ENCODE data around the gene DNM3. TPM values are rescaled to one million over a fixed set of nuclear protein-coding genes. Genes with fewer than 3 reads are reported as not detected.

DNM3 gene
- polyA plus RNA-seq, 3 donors = 0.15 TPM; not detected in 2

- H3K27me3 Mint-ChIP-seq (ENCODE audit: low read depth in 3 of 3) = no peaks in the 10 kb centered on the region
- H3K36me3 ChIP-seq (replicated peaks in 1 of 2; ENCODE audit: control insufficient read depth in 1 of 2, insufficient read depth in 2 of 2, low read length in 2 of 2) = no peaks in the 10 kb centered on the region
- H3K27me3 ChIP-seq (ENCODE audit: control insufficient read depth in 2 of 2, insufficient read depth in 2 of 2, low read length in 2 of 2) = no peaks in the 10 kb centered on the region
- no peak overlapping the region for H3K9ac ChIP-seq (ENCODE audit: insufficient read depth, low read length, poor library complexity, severe bottlenecking)
- TF ChIP-seq CTCF (IDR thresholded peaks at IDR 0.05) = no peak
- H3K36me3 Mint-ChIP-seq = no peaks in the 10 kb centered on the region
- intact Hi-C loops (cut with micrococcal nuclease) = no loop called here
- DNase-seq = no peak
- peaks cover 0 to 3% of the 10 kb centered on the region in 2 donors for H3K4me1 ChIP-seq (ENCODE audit: control insufficient read depth in 1 of 2, insufficient read depth in 2 of 2, low read length in 2 of 2)
- no peak overlapping the region for H3K27ac Mint-ChIP-seq
- peaks cover 4% of the 10 kb centered on the region for H3K4me1 Mint-ChIP-seq
- H4K20me1 ChIP-seq (ENCODE audit: insufficient read depth, low read length) = no peaks in the 10 kb centered on the region
- H3K4me3 Mint-ChIP-seq = no peak overlapping the region
- H3K79me2 ChIP-seq (ENCODE audit: insufficient read depth, low read length) = no peaks in the 10 kb centered on the region
- H3K4me2 ChIP-seq (replicated peaks; ENCODE audit: extremely low read depth, low read length, poor library complexity, severe bottlenecking) = no peak overlapping the region
- no peaks in the 10 kb centered on the region for H3K9me3 ChIP-seq (replicated peaks in 1 of 2; ENCODE audit: control insufficient read depth in 1 of 2, insufficient read depth in 1 of 2, low read length in 2 of 2)
- no peak overlapping the region for H2AFZ ChIP-seq (ENCODE audit: insufficient read depth, low read depth, low read length, poor library complexity, severe bottlenecking)
- H3K9me3 Mint-ChIP-seq = no peaks in the 10 kb centered on the region
- no peak overlapping the region for H3K4me3 ChIP-seq (replicated peaks in 1 of 3; ENCODE audit: low read depth in 2 of 3, low read length in 3 of 3)
- WGBS (ENCODE audit: insufficient coverage) = 97% methylated on average over 2 of the region's 2 CpGs
- H3K27ac ChIP-seq (ENCODE audit: low read depth in 1 of 2, low read length in 2 of 2) = no peak overlapping the region
Observed at GRCh38 chr1:171998711-171999110, 157.4 kb downstream of the DNM3 start.

DNA sequence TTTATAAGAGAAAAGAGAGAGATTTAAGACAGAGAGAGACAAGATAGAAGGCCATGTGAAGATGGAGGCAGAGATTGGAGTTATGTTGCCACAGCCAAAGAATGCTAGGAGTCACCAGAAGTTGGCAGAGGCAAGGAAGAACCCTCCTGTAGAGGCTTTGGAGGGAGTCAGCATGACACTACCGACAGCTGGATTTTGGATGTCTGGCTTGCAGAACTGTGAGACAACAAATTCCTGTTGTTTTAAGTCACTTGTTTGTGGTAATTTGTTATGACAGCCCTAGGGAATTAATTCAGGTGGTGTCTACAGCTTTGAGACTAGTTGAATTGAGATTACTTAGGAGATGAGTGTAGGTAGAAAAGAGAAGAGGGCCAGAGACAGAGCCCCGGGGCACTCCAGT lies 158.5 kb downstream of the DNM3 start:
- no peaks in the 10 kb centered on the region for H3K27me3 ChIP-seq (ENCODE audit: control insufficient read depth in 2 of 2, insufficient read depth in 2 of 2, low read length in 2 of 2)
- intact Hi-C loops (cut with micrococcal nuclease) = no loop called here
- H3K79me2 ChIP-seq (ENCODE audit: insufficient read depth, low read length) = no peaks in the 10 kb centered on the region
- H2AFZ ChIP-seq (ENCODE audit: insufficient read depth, low read depth, low read length, poor library complexity, severe bottlenecking) = no peak overlapping the region
- no peaks in the 10 kb centered on the region for H4K20me1 ChIP-seq (ENCODE audit: insufficient read depth, low read length)
- H3K4me2 ChIP-seq (replicated peaks; ENCODE audit: extremely low read depth, low read length, poor library complexity, severe bottlenecking) = no peak overlapping the region
- 95% methylated on average over 2 of the region's 2 CpGs for WGBS (ENCODE audit: insufficient coverage)
- no peak overlapping the region for H3K9ac ChIP-seq (ENCODE audit: insufficient read depth, low read length, poor library complexity, severe bottlenecking)
- peaks cover 7 to 13% of the 10 kb centered on the region in 2 donors for H3K4me1 ChIP-seq (ENCODE audit: control insufficient read depth in 1 of 2, insufficient read depth in 2 of 2, low read length in 2 of 2)
- no peak for TF ChIP-seq CTCF (IDR thresholded peaks at IDR 0.05)
- peaks cover 15% of the 10 kb centered on the region for H3K4me1 Mint-ChIP-seq
- no peaks in the 10 kb centered on the region for H3K36me3 Mint-ChIP-seq
- H3K9me3 ChIP-seq (replicated peaks in 1 of 2; ENCODE audit: control insufficient read depth in 1 of 2, insufficient read depth in 1 of 2, low read length in 2 of 2) = no peaks in the 10 kb centered on the region
- no peak overlapping the region for H3K27ac ChIP-seq (ENCODE audit: low read depth in 1 of 2, low read length in 2 of 2)
- H3K27me3 Mint-ChIP-seq (ENCODE audit: low read depth in 3 of 3) = peaks cover 0 to 2% (median 0%) of the 10 kb centered on the region in 3 donors
- H3K27ac Mint-ChIP-seq = no peak overlapping the region
- H3K36me3 ChIP-seq (replicated peaks in 1 of 2; ENCODE audit: control insufficient read depth in 1 of 2, insufficient read depth in 2 of 2, low read length in 2 of 2) = no peaks in the 10 kb centered on the region
- H3K4me3 Mint-ChIP-seq = no peak overlapping the region
- DNase-seq = no peak
- H3K9me3 Mint-ChIP-seq = no peaks in the 10 kb centered on the region
- H3K4me3 ChIP-seq (replicated peaks in 1 of 3; ENCODE audit: low read depth in 2 of 3, low read length in 3 of 3) = no peak overlapping the region
